Measurements from ENCODE around the gene PLEKHB2.
A peak's percentile ranks its signal among the peaks of the same experiment; 100 is the strongest.
"Not testable (repeated sequence)": the region's sequence is repeated elsewhere in the genome, so short reads cannot be mapped to it uniquely, and the experiment has no call there.

PLEKHB2 gene

GRCh38 chr2:131145040-131145439 is 39.9 kb downstream of the PLEKHB2 start:
- DNase-seq = no peak

GRCh38 chr2:131146231-131146630 is 41.1 kb downstream of the PLEKHB2 start:
- DNase-seq = no peak

- no peak for DNase-seq
Observed at GRCh38 chr2:131146749-131147148, 41.6 kb downstream of the PLEKHB2 start.

- no peak for DNase-seq
Observed at GRCh38 chr2:131148426-131148825, 43.3 kb downstream of the PLEKHB2 start.

- not testable (repeated sequence) for DNase-seq
Observed at GRCh38 chr2:131150109-131150508, 45.0 kb downstream of the PLEKHB2 start.

GRCh38 chr2:131151398-131151797 is 46.3 kb downstream of the PLEKHB2 start:
- no peak for DNase-seq

GRCh38 chr2:131152074-131152473 is 46.9 kb downstream of the PLEKHB2 start:
- no peak for DNase-seq

GRCh38 chr2:131153529-131153928 is 48.4 kb downstream of the PLEKHB2 start:
- no peak for DNase-seq

GRCh38 chr2:131154071-131154531 is 49.0 kb downstream of the PLEKHB2 start:
- DNase-seq = peak; percentile 90

- no peak for DNase-seq
Observed at GRCh38 chr2:131154647-131155046, 49.5 kb downstream of the PLEKHB2 start.

- DNase-seq = no peak
Observed at GRCh38 chr2:131155208-131155855, 50.2 kb downstream of the PLEKHB2 start.

- DNase-seq = no peak
Observed at GRCh38 chr2:131156452-131157149, 51.5 kb downstream of the PLEKHB2 start.

- DNase-seq = not testable (repeated sequence)
Observed at GRCh38 chr2:131165562-131165961, 60.4 kb downstream of the PLEKHB2 start.

GRCh38 chr2:131168538-131168937 is 63.4 kb downstream of the PLEKHB2 start:
- DNase-seq = no peak

- not testable (repeated sequence) for DNase-seq
Observed at GRCh38 chr2:131178050-131178449, 72.9 kb downstream of the PLEKHB2 start.

GRCh38 chr2:131178721-131179418 is 73.7 kb downstream of the PLEKHB2 start:
- DNase-seq = not testable (repeated sequence)

GRCh38 chr2:131181451-131181850 is 76.3 kb downstream of the PLEKHB2 start:
- DNase-seq = not testable (repeated sequence)

GRCh38 chr2:131193421-131193820 is 88.3 kb downstream of the PLEKHB2 start:
- DNase-seq = not testable (repeated sequence)

- DNase-seq = not testable (repeated sequence)
Observed at GRCh38 chr2:131196186-131196585, 91.0 kb downstream of the PLEKHB2 start.
